Activated CD4-positive, CD25-positive, alpha-beta regulatory T cell (primary cell): ENCODE results near the gene CKAP2.
"Not testable (repeated sequence)": the region's sequence is repeated elsewhere in the genome, so short reads cannot be mapped to it uniquely, and the experiment has no call there.

Source experiments
- DNase-seq, 4 experiments: peaks; one replicate each; lab custom pipeline; 2025; lab: John Stamatoyannopoulos, UW

Gene CKAP2

DNA sequence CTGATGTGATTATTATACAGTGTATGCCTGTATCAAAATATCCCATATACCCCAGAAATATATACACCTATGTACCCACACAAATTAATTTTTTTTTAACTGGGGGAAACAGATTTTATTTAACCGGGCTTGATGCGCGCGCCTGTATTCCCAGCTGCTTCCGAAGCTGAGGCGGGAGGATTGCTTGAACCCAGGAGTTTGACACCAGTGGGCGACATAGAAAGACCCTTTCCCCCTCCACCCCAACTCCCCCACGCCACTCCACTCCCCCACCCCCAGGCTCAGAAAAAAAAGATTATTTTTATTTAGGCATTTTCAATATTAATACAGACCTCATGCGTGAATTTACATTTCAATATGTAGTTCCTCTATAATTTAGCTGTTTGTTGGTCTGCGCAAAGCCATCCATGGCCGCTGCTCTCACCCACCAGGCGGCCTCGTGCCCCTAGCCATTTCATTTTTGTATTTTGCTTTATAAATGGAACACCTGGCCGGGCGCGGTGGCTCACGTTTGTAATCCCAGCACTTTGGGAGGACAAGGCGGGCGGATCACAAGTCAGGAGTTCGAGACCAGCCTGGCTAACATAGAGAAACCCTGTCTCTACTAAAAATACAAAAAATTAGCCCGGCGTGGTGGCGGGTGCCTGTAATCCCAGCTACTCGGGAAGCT is 4.0 kb upstream of the CKAP2 start:
- no peak for DNase-seq

DNA sequence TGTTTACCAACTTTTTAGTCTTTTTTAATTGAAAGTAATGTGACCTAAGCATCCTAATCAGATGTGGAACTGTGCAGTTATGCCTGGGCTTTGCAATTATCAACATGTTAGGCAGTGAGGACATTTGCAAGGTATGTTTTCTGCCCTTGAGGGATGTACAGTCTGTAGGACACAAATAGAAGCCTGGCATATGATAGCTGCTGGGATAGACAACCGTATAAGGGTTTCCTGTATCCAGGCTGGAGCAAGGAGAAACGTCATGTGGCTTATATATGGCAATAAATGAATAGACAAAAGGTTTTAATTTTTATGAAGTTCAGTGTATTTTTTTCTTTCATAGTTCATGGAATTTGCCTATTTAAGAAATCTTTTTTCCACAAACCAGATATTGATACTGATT is 2.8 kb upstream of the CKAP2 start:
- no peak for DNase-seq

DNA sequence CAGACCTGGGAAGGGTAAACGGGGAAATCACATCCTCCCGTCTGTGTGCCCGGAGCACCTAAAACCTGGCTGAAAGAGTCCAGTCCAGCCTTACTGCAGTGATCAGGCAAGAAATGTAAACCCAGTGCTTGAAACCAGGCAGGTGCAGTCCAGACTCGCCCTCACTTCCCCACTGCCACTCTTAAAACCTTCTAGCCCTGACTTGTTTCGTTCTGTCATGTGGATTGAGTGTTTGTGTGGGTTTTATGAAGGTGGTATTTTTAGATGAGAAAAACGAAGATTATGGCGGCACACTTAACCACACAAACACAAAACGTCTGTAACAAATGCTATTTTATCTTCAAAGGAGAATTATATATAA is 839 bp upstream of the CKAP2 start:
- DNase-seq, result no peak

DNA sequence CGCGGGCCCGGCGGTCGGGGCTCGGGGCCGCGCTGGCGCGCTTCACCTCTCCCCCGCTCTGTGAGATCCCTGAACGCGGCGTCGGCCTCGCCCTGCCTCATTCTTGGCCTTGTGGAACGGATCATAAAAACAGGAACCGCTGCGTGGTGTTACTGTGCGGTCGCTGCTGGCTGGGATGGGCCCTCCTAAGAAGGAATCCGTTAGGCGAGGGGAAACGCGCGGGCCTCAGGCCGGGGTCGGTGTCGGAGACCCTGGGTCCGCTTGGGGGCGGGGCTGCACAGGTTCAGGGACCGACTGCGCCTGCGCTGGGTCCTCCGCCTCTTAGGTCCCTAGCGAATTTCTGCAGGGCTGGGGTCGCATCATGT is 381 bp downstream of the CKAP2 start:
- DNase-seq, result peak; percentile 58 to 65 (median 62)

DNA sequence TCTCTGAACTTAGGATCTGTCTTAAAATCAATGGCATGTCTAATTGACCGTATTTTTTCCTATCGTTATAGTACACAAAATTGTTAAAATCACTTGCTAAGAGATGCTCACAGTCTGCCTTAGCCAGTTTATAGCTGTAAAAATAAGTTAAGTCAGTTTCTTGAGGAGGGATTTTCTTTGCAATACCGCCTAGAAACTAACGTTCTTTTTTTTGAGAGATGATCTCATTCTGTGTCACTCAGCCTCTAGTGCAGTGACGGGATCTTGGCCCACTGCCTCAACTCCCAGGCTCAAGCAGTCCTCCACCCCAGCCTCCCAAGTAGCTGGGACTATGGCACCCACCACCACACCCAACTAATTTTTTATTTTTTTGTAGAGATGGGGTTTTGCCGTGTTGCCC is 4.4 kb downstream of the CKAP2 start:
- DNase-seq, result no peak

DNA sequence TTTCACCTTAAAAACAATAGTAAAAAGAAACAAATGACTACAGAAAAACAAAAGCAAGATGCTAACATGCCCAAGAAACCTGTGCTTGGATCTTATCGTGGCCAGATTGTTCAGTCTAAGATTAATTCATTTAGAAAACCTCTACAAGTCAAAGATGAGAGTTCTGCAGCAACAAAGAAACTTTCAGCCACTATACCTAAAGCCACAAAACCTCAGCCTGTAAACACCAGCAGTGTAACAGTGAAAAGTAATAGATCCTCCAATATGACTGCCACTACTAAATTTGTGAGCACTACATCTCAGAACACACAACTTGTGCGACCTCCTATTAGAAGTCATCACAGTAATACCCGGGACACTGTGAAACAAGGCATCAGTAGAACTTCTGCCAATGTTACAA is 6.0 kb downstream of the CKAP2 start:
- DNase-seq, result no peak

DNA sequence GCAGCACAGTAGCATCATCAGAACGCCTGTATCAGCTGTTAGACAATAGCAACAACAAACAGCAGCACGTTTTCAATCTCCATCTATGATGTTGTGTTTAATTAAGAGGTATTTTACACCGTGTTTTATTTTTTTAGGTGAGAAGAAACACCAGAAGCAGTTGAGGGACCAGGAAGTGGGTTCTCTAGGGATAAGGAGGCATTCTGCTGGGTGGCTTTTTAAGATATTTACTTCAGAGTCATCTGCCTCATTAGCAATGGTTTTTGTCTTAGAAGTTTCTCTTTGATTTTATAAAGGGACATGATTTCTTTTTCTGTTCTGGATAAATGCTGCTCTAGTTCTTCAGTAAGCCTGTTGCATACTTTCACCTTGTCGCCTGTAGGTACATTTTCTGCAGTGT is 8.2 kb downstream of the CKAP2 start:
- DNase-seq, result no peak

DNA sequence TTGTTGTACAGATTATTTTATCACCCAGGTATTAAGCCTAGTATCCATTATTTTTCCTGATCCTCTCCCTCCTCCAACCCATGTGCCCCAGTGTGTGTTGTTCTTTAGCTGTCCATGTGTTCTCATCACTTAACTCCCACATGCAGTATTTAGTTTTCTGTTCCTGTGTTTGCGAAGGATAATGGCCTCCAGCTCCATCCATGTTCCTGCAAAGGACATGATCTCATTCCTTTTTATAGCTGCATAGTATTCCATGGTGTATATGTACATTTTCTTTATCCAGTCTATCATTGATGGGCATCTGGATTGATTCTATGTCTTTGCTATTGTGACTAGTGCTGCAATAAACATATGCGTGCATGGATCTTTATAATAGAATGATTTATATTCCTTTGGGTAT is 13.2 kb downstream of the CKAP2 start:
- not testable (repeated sequence) for DNase-seq

DNA sequence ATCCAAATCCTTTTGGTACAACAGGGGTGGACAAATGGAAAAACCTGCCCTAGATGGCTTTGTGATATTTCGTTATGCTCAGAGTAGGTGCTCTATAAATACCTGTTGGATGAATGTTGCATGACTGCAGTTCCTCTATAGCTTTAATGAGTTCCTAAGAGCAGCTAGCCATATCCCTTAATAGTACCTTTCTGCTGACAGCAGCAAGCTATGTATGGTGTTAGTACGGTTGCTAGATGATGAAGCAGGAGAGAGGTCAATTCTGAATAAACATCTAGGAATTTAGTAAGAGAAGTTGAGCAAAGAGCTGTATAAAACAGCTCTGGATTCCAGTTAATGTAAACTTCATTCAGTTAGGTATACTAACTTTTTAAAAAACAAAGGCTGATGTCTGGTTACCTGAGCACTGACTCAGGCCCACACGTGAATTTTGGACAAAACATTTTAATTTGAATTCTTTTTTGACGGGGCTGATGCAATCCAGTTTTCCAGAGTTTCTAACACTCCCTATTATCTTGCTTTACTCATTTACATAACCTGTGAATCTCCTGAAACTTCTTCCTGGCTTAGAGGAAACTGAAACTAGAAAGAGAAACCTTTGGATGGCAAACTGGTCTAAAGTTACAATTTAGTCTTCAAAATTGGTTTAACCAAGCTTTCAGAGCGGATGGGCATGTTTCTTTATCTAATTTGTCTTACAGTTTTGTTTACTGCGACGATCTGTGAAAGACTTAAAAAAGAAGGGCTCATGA is 25.6 kb downstream of the CKAP2 start:
- DNase-seq, result not testable (repeated sequence)

DNA sequence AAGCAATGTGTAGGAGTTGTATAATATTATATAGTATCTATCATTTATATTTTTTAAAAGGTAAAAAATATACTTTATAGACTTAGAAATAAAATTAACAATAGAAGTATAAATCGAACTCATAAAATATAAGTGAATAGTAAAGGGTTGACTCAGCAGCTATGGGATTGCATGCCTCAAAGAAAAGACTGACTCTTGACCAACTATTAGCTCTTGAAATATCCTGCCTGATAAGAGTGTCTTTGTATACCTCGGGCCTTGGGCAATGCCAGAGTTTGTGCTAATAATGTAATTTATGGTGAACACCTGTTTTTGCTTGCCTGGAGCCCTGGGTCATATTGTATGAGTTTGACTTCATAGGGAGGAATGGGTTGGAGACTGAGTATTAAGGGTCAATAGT is 31.8 kb downstream of the CKAP2 start:
- not testable (repeated sequence) for DNase-seq

DNA sequence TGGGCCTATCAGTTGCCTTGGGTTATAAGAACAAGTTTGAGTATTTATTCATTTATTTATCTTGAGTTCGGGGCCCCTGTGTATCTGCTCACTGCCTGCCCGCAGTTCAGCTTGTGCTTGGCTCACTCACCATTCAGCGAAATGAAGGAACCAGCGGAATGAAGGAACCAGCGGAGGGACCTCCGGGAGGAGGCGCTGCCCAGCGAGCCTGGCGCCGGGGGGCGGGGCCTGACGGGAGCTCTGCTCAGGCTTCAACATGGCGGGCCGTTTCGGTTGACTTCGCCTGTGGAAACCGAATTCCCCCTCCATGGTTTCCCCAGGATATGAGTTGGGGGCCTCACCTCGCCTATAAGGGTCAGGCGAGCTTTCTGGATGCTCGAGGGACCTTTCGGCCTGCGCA is 33.5 kb downstream of the CKAP2 start:
- not testable (repeated sequence) for DNase-seq

DNA sequence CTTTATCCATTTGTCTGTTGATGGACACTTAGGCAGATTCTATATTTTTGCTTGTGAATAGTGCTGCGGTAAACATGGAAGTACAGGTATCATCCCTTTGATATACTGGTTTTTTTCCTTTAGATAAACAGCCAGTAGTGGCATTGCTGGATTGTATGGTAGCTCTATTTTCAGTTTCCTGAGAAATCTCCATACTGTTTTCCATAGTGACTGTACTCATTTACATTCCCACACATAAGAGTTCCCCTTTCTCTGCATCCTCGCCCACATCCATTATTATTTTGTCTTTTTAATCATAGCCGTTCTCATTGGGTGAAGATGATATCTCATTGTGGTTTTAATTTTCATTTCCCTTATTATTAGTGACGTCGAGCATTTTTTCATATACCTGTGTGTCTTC is 35.7 kb downstream of the CKAP2 start:
- DNase-seq, result not testable (repeated sequence)

DNA sequence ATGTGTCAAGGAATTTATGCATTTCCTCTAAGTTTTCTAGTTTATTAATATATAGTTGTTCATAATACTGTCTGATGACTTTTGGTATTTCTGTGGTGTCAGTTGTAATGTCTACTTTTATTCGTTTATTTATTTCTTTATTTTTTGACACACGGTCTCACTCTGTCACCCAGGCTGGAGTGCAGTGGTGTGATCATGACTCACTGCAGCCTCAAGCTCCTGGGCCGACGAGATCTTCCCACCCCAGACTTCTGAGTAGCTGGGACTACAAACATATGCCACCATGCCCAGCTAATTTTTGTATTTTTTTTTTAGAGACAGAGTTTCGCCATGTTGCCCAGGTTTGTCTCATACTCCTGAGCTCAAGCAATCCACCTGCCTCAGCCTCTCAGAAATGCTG is 39.0 kb downstream of the CKAP2 start:
- DNase-seq, result not testable (repeated sequence)

DNA sequence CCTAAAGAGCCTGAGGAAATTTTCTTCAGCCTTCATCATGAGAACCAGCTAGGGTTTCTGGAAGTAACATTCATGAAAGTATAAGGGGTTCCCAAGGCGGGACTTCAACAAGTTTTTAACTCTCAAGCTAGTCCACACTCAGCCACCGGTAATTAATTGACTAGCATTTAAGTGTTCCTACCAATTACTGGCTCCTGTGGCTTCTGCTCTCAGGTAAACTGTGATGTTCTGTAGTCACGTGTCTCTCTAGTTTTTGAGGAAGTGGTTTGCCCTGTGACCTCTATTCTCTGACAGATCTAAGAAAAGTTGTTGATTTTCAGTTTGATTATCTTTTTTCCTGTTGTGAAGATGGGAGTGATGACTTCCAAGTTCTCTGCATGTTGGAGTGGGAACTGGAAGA is 42.7 kb downstream of the CKAP2 start:
- not testable (repeated sequence) for DNase-seq

DNA sequence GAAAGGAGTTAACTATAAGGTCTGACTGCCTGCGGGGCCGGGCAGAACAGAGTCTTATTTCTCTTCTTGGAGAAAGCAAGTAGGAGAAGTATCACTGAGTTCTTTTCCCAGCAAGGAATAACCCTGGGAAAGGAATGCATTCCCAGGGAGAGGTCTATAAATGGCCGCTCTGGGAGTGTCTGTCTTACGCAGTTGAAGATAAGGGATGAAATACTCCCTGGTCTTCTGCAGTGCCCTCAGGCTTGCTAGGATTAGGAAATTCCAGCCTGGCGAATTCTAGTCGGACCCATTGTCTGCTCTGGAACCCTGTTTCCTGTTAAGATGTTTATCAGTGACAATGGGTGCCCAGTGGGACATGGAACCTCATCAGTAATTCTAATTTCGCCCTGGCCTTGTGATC is 47.0 kb downstream of the CKAP2 start:
- DNase-seq, result not testable (repeated sequence)

DNA sequence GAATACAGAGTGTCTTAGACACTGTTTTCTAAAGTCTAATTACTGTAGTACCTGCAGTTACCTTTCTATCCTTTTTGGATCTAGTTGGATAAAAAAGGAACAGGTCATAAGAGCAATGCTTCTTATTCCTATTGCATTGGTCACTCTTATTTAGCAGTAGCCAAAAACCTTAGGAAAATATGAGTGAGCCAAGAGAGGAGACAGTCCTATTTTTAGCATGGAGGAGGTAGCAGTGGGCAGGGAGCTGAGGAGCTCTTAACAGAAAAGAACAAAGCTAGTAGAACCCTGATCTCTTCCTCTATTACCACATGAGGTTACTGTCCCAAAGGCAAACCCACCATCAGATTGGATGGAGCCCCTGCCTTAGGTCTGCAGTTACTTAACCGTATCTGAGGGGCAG is 50.6 kb downstream of the CKAP2 start:
- DNase-seq, result not testable (repeated sequence)

DNA sequence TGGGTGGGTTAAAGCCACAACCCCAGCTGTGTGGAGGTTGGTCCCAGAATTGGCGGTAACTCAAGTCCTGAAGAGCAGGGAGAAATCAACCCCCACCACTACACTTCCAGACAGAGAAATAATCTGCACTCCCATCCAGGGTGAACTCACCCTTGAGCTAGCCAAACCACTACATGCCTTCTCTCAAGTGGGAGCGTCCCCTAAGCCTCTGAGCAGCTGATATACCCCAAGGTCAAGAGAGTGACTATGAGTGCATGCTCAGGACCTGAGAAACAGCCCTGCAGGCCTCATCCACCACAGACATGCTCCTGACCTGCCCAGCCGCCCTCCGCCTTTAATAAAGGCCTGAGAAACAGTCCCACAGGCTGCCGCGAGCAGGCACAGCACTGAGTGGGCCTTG is 54.3 kb downstream of the CKAP2 start:
- not testable (repeated sequence) for DNase-seq

DNA sequence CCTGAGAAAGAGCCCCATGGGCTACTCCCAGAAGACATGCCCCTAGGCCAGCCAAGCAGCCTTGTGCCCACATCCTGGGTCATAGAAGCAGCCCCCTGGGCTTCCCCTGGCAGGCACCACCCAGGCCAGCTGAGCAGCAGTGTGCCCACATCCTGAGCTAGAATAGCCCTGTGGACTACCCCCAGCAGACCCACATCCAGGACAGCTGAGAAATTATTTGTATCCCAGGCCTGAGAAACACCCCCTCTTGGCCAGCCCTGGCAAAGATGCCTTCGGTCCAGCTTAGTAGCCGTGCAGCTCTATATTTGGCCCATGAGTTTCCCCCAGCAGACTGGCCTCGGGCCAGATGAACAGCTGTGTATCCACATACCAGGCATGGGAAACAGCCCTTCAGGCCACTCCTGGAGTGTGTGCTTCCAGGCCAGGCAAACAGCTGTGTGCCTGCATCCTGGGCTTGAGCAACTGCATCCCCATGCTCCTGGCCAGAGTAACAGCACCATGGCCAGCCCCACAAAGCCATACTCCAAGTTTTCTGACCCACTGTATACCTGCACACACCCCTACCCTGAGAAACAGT is 55.0 kb downstream of the CKAP2 start:
- not testable (repeated sequence) for DNase-seq

DNA sequence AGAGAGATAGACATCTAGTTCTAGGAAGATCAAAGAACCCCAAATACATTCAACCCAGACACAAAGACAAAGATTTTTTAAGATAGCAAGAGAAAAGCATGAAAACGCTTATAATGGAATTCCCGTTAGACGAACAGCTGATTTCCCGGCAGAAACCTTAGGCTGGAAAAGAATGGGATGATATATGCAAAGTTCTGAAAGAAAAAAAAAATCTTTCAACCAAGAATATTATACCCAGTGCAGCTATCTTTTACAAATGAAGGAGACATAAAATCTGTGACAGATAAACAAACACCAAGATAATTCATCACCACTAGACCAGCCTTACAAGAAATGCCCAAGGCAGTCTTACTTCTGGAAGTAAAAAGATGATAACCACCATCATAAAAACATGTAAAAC is 56.3 kb downstream of the CKAP2 start:
- not testable (repeated sequence) for DNase-seq

DNA sequence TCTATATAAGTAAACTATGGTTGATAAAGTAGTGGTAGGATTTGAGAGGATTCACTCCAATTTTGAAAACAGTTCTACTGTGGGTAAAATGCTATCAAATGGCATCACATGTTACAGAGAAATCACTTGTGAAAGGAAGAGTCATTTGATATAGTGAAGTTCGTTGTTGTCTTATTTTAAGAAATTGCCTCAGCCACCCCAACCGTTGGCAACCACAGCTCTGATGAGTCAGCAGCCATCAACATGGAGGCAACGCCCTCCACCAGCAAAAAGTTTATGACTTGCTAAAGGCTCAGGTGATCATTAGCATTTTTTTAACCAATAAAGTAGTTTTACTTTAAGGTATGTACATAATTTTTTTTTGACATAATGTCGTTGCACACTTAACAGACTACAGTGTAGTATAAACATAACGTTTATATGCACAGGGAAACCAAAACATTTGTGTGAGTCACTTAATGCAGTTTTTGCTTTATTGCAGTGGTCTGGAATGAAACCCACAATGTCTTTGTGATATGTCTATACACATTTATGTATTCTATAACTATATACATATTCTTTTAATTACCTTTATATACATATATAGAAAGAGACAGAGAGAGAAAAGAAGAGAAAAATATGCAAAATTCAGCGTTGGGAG is 58.8 kb downstream of the CKAP2 start:
- not testable (repeated sequence) for DNase-seq

DNA sequence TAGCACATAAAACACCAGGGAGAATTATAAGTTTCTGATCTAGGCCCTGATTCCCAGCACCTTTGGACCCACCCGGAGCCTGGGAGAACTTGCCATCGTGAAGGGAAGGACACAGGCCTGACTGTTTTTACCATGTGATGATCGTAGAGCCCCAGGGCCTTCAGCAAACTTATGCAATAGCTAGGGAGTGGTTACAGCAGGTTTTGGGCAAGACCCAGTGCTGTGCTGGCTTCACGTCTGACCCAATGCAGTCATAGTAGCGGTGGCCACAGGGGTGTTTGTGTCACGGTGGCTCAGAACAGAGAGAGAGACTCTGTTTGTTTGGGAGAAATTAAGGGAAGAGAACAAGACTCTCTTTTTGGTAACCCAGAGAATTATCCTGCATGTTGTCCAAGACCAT is 68.0 kb downstream of the CKAP2 start:
- not testable (repeated sequence) for DNase-seq
